Type B pancreatic cell (in vitro differentiated cells): Measurements from ENCODE around the gene ADGRA3. TPM values are rescaled to one million over a fixed set of nuclear protein-coding genes. Genes with fewer than 3 reads are reported as not detected.

Source experiments
- DNase-seq: peaks from one replicate; pipeline ENCODE4 v3.0.0; 2021; ENCODE audit warnings: mixed read lengths; ENCODE audit not compliant: unreplicated experiment; ENCODE audit errors: extremely low spot score
- H3K27ac Mint-ChIP-seq: 2 replicates; pipeline ENCODE4 v1.8.0; 2021; ENCODE audit warnings: mild to moderate bottlenecking, mixed read lengths
- H3K27me3 Mint-ChIP-seq: 2 replicates; pipeline ENCODE4 v1.8.0; 2021; ENCODE audit warnings: mixed read lengths
- H3K36me3 Mint-ChIP-seq: 2 replicates; pipeline ENCODE4 v1.8.0; 2021; ENCODE audit warnings: mixed read lengths
- H3K4me1 Mint-ChIP-seq: one replicate; pipeline ENCODE4 v1.8.0; 2021; ENCODE audit warnings: mixed read lengths; ENCODE audit not compliant: unreplicated experiment
- H3K4me3 Mint-ChIP-seq: 2 replicates; pipeline ENCODE4 v1.8.0; 2021; ENCODE audit warnings: mild to moderate bottlenecking, mixed read lengths
- H3K9me3 Mint-ChIP-seq: 2 replicates; pipeline ENCODE4 v1.8.0; 2021; ENCODE audit warnings: mixed read lengths
- CTCF ChIP-seq: fragments of 200-600 bp; sonication (generic); conservative IDR thresholded peaks from 2 replicates; pipeline ENCODE4 v1.5.0; 2021; ENCODE audit warnings: antibody characterized with exemption, mild to moderate bottlenecking
- total RNA-seq: library from RNA; stranded (reverse); gene quantifications from 2 replicates; pipeline ENCODE4 v1.2.1, GENCODE V29; 2021; ENCODE audit warnings: low replicate concordance

The ADGRA3 gene
- total RNA-seq, 1 donor from 2014 or later = 61.0 TPM

- no peaks in the 10 kb centered on the region for H3K27me3 Mint-ChIP-seq
- peaks cover 24% of the 10 kb centered on the region for H3K36me3 Mint-ChIP-seq
- DNase-seq = no peak
- TF ChIP-seq CTCF = no peak
- peaks cover 13% of the 10 kb centered on the region for H3K4me1 Mint-ChIP-seq
- H3K27ac Mint-ChIP-seq = no peak overlapping the region
- no peak overlapping the region for H3K4me3 Mint-ChIP-seq
- H3K9me3 Mint-ChIP-seq = peaks cover 16% of the 10 kb centered on the region
These were observed 22.3 kb downstream of the ADGRA3 start for GRCh38 chr4:22493523-22493922.

GRCh38 chr4:22492987-22493386 lies 22.9 kb downstream of the ADGRA3 start:
- Mint-ChIP-seq H3K4me1 (peaks cover 17% of the 10 kb centered on the region), H3K27me3 (no peaks in the 10 kb centered on the region), H3K27ac (no peak overlapping the region), H3K9me3 (peaks cover 19% of the 10 kb centered on the region), H3K4me3 (no peak overlapping the region), H3K36me3 (peaks cover 27% of the 10 kb centered on the region)
- no peak for TF ChIP-seq CTCF
- no peak for DNase-seq

GRCh38 chr4:22491939-22492338 lies 23.9 kb downstream of the ADGRA3 start:
- Mint-ChIP-seq H3K9me3 (peaks cover 19% of the 10 kb centered on the region), H3K27ac (no peak overlapping the region), H3K4me3 (no peak overlapping the region), H3K27me3 (no peaks in the 10 kb centered on the region), H3K4me1 (peaks cover 17% of the 10 kb centered on the region), H3K36me3 (peaks cover 23% of the 10 kb centered on the region)
- TF ChIP-seq CTCF = no peak
- DNase-seq = no peak

- Mint-ChIP-seq H3K27me3 (no peaks in the 10 kb centered on the region), H3K4me3 (no peak overlapping the region), H3K9me3 (peaks cover 15% of the 10 kb centered on the region), H3K36me3 (peaks cover 16% of the 10 kb centered on the region), H3K4me1 (peaks cover 26% of the 10 kb centered on the region), H3K27ac (no peak overlapping the region)
- no peak for DNase-seq
- no peak for TF ChIP-seq CTCF
These were observed 25.0 kb downstream of the ADGRA3 start for GRCh38 chr4:22490718-22491315.

GRCh38 chr4:22488106-22488505 lies 27.8 kb downstream of the ADGRA3 start:
- no peak for TF ChIP-seq CTCF
- Mint-ChIP-seq H3K9me3 (peaks cover 8% of the 10 kb centered on the region), H3K36me3 (peaks cover 12% of the 10 kb centered on the region), H3K27ac (no peak overlapping the region), H3K4me1 (peaks cover 46% of the 10 kb centered on the region), H3K27me3 (no peaks in the 10 kb centered on the region), H3K4me3 (no peak overlapping the region)
- no peak for DNase-seq

- Mint-ChIP-seq H3K27me3 (no peaks in the 10 kb centered on the region), H3K4me3 (no peak overlapping the region), H3K27ac (no peak overlapping the region), H3K9me3 (peaks cover 8% of the 10 kb centered on the region), H3K36me3 (peaks cover 12% of the 10 kb centered on the region), H3K4me1 (peaks cover 50% of the 10 kb centered on the region)
- TF ChIP-seq CTCF = no peak
- no peak for DNase-seq
These were observed 28.5 kb downstream of the ADGRA3 start for GRCh38 chr4:22487328-22487727.
